Upper lobe of right lung (tissue), 1 donor: ENCODE measurements around the gene SNX7. TPM values are rescaled to one million over a fixed set of nuclear protein-coding genes. Genes with fewer than 3 reads are reported as not detected.

Experiments
- ATAC-seq: fragments of 200-7000 bp; cut with Tn5 transposase; one replicate; pipeline ENCODE4 v1.9.1; 2020; ENCODE audit warnings: mild to moderate bottlenecking, moderate library complexity
- DNase-seq: peaks from one replicate; pipeline ENCODE4 v3.0.0-alpha.2; 2020
- H3K27ac ChIP-seq: fragments of 200-600 bp; one replicate; pipeline ENCODE4 v1.8.0; 2022
- H3K27me3 ChIP-seq: fragments of 200-600 bp; one replicate; pipeline ENCODE4 v1.8.0; 2022; ENCODE audit warnings: mild to moderate bottlenecking
- H3K36me3 ChIP-seq: fragments of 200-600 bp; one replicate; pipeline ENCODE4 v1.8.0; 2022
- H3K4me1 ChIP-seq: fragments of 200-600 bp; one replicate; pipeline ENCODE4 v1.8.0; 2022
- H3K4me3 ChIP-seq: fragments of 200-600 bp; one replicate; pipeline ENCODE4 v1.8.0; 2022; ENCODE audit warnings: mild to moderate bottlenecking
- H3K9me3 ChIP-seq: fragments of 200-600 bp; one replicate; pipeline ENCODE4 v1.8.0; 2022
- CTCF ChIP-seq: fragments of 200-600 bp; IDR thresholded peaks from one replicate; pipeline ENCODE4 v1.8.0; 2022; ENCODE audit warnings: antibody characterized with exemption
- intact Hi-C: fragments of 100-400 bp; cut with DNase I; formaldehyde crosslinking; loops from one replicate; pipeline ENCODE4 v1.11.0; 2022
- total RNA-seq: library from RNA; stranded (reverse); fragmentation: NEBNext Ultra II Directional; extraction: Animal tissue kit (Norgen Biotek cat#: 25700); gene quantifications from one replicate; pipeline ENCODE4 v1.2.1, GENCODE V29; 2021
- donor health status: DM: no; HTN: yes; CAD: no; lungs with severe emphysema.

SNX7 gene
- total RNA-seq, 1 donor from 2014 or later: 14.8 TPM

- no peak for ATAC-seq
Observed at GRCh38 chr1:98697781-98698180, 36.3 kb downstream of the SNX7 start.

GRCh38 chr1:98698625-98699024 lies 37.1 kb downstream of the SNX7 start:
- intact Hi-C loops: no loop called here
- Histone ChIP-seq H3K36me3 (no peaks in the 10 kb centered on the region), H3K4me3 (no peak overlapping the region), H3K4me1 (no peaks in the 10 kb centered on the region), H3K27me3 (no peaks in the 10 kb centered on the region), H3K9me3 (no peaks in the 10 kb centered on the region), H3K27ac (no peak overlapping the region)
- DNase-seq (no peak), ATAC-seq (no peak)
- TF ChIP-seq CTCF: no peak

More at GRCh38 chr1:98697781-98698180, 36.3 kb downstream of the SNX7 start:
- H3K4me3 ChIP-seq: no peak overlapping the region
- no peaks in the 10 kb centered on the region for H3K27me3 ChIP-seq
- H3K9me3 ChIP-seq: no peaks in the 10 kb centered on the region
- no peak overlapping the region for H3K27ac ChIP-seq
- intact Hi-C loops: no loop called here
- no peaks in the 10 kb centered on the region for H3K4me1 ChIP-seq
- no peak for TF ChIP-seq CTCF
- H3K36me3 ChIP-seq: no peaks in the 10 kb centered on the region
- no peak for DNase-seq

- no peak for TF ChIP-seq CTCF
- DNase-seq (no peak), ATAC-seq (no peak)
- H3K4me3 ChIP-seq: no peak overlapping the region
- no peaks in the 10 kb centered on the region for H3K36me3 ChIP-seq
- intact Hi-C loops: no loop called here
- no peaks in the 10 kb centered on the region for H3K27me3 ChIP-seq
- H3K27ac ChIP-seq: no peak overlapping the region
- H3K9me3 ChIP-seq: no peaks in the 10 kb centered on the region
- H3K4me1 ChIP-seq: no peaks in the 10 kb centered on the region
Observed at GRCh38 chr1:98700228-98700627, 38.7 kb downstream of the SNX7 start.

GRCh38 chr1:98702976-98703375 lies 41.5 kb downstream of the SNX7 start:
- H3K9me3 ChIP-seq: no peaks in the 10 kb centered on the region
- no peaks in the 10 kb centered on the region for H3K27me3 ChIP-seq
- ATAC-seq: no peak
- no peak overlapping the region for H3K4me3 ChIP-seq
- H3K27ac ChIP-seq: no peak overlapping the region
- TF ChIP-seq CTCF: no peak
- intact Hi-C loops: no loop called here
- H3K36me3 ChIP-seq: no peaks in the 10 kb centered on the region
- DNase-seq: no peak
- no peaks in the 10 kb centered on the region for H3K4me1 ChIP-seq

- Histone ChIP-seq H3K36me3 (no peaks in the 10 kb centered on the region), H3K4me1 (no peaks in the 10 kb centered on the region), H3K27ac (no peak overlapping the region), H3K9me3 (no peaks in the 10 kb centered on the region), H3K27me3 (no peaks in the 10 kb centered on the region), H3K4me3 (no peak overlapping the region)
- DNase-seq (no peak), ATAC-seq (no peak)
- intact Hi-C loops: no loop called here
- TF ChIP-seq CTCF: no peak
Observed at GRCh38 chr1:98704474-98704873, 43.0 kb downstream of the SNX7 start.

GRCh38 chr1:98704971-98705370 lies 43.5 kb downstream of the SNX7 start:
- ATAC-seq (no peak), DNase-seq (no peak)
- Histone ChIP-seq H3K27ac (no peak overlapping the region), H3K36me3 (no peaks in the 10 kb centered on the region), H3K4me1 (no peaks in the 10 kb centered on the region), H3K9me3 (no peaks in the 10 kb centered on the region), H3K27me3 (no peaks in the 10 kb centered on the region), H3K4me3 (no peak overlapping the region)
- intact Hi-C loops: no loop called here
- no peak for TF ChIP-seq CTCF
